Brain microvascular endothelial cell (primary cell): ENCODE data around the gene RPL38.

Source experiments
- DNase-seq: peaks from one replicate; pipeline ENCODE4 v3.0.0-alpha.2; 2020
- H3K27ac ChIP-seq: fragments of 250-450 bp; sonication (Bioruptor Pico); 2 replicates; pipeline ENCODE4 v1.5.1; 2020; ENCODE audit warnings: mild to moderate bottlenecking, moderate library complexity
- H3K27me3 ChIP-seq: fragments of 250-450 bp; sonication (Bioruptor Pico); replicated peaks from 2 replicates; pipeline ENCODE4 v1.5.1; 2020; ENCODE audit warnings: mild to moderate bottlenecking
- H3K36me3 ChIP-seq: fragments of 250-450 bp; sonication (Bioruptor Pico); replicated peaks from 2 replicates; pipeline ENCODE4 v1.5.1; 2020; ENCODE audit warnings: mild to moderate bottlenecking
- H3K4me3 ChIP-seq: 2 replicates; pipeline ENCODE4 v1.5.1; 2011; ENCODE audit warnings: low read depth, mild to moderate bottlenecking, control low read depth, low read length, moderate library complexity
- CTCF ChIP-seq: IDR thresholded peaks from 2 replicates; pipeline ENCODE4 v1.5.1; 2011; ENCODE audit warnings: low read depth, mild to moderate bottlenecking, moderate library complexity, low read length, control low read depth, inconsistent platforms; ENCODE audit errors: missing control alignments
- in situ Hi-C: cut with HindIII; loops from 2 replicates; pipeline ENCODE4 v1.10.0; 2017; ENCODE audit warnings: low sequenced_read_pairs, low pct_ligation_motif_present

The RPL38 gene

GRCh38 chr17:74245145-74245831 lies 41.8 kb downstream of the RPL38 start:
- H3K36me3 ChIP-seq: no peaks in the 10 kb centered on the region
- DNase-seq: no peak
- in situ Hi-C loops: no loop called here
- no peak overlapping the region for H3K27ac ChIP-seq
- TF ChIP-seq CTCF: peak; percentile 28
- H3K4me3 ChIP-seq: no peak overlapping the region
- H3K27me3 ChIP-seq: no peaks in the 10 kb centered on the region

GRCh38 chr17:74245871-74246270 lies 42.4 kb downstream of the RPL38 start:
- H3K27me3 ChIP-seq: no peaks in the 10 kb centered on the region
- TF ChIP-seq CTCF: no peak
- H3K36me3 ChIP-seq: no peaks in the 10 kb centered on the region
- no peak overlapping the region for H3K4me3 ChIP-seq
- H3K27ac ChIP-seq: no peak overlapping the region
- in situ Hi-C loops: no loop called here
- DNase-seq: no peak

- in situ Hi-C loops: no loop called here
Measured at GRCh38 chr17:74249590-74250270, 46.3 kb downstream of the RPL38 start.

GRCh38 chr17:74250324-74250995 lies 47.0 kb downstream of the RPL38 start:
- Histone ChIP-seq H3K27me3 (no peaks in the 10 kb centered on the region), H3K4me3 (no peak overlapping the region), H3K36me3 (no peaks in the 10 kb centered on the region), H3K27ac (no peak overlapping the region)
- in situ Hi-C loops: no loop called here
- DNase-seq: no peak
- TF ChIP-seq CTCF: no peak

More at GRCh38 chr17:74249590-74250270, 46.3 kb downstream of the RPL38 start:
- no peak for TF ChIP-seq CTCF
- Histone ChIP-seq H3K36me3 (no peaks in the 10 kb centered on the region), H3K27me3 (no peaks in the 10 kb centered on the region), H3K27ac (no peak overlapping the region), H3K4me3 (no peak overlapping the region)
- no peak for DNase-seq

GRCh38 chr17:74251051-74251450 lies 47.6 kb downstream of the RPL38 start:
- Histone ChIP-seq H3K27ac (no peak overlapping the region), H3K4me3 (no peak overlapping the region), H3K36me3 (no peaks in the 10 kb centered on the region), H3K27me3 (no peaks in the 10 kb centered on the region)
- DNase-seq: no peak
- TF ChIP-seq CTCF: no peak
- in situ Hi-C loops: no loop called here
